ENCODE results near the gene IRX6. TPM values are rescaled to one million over a fixed set of nuclear protein-coding genes. Genes with fewer than 3 reads are reported as not detected.
A peak's percentile ranks its signal among the peaks of the same experiment; 100 is the strongest.

IRX6 gene
- total RNA-seq (2021): 0.14 to 0.23 TPM (median 0.22 TPM) in 3 replicates
- Bru-seq, nascent RNA: percentile 14 among the genes with signal in this experiment
- long read RNA-seq, experiment 1, partial matches to known transcripts: 0 of 2 reads
- long read RNA-seq, experiment 1, other reads (novel, unspliced or antisense): 1 of 2 reads
- long read RNA-seq, experiment 2, partial matches to known transcripts: 0 of 1 reads
- long read RNA-seq, experiment 2, other reads (novel, unspliced or antisense): 0 of 1 reads
- long read RNA-seq, experiment 3: 0 reads

GRCh38 chr16:55323637-55324271, at the start of gene IRX6:
Gene IRX6 (plus strand): TSS chr16:55324203. CDS start chr16:55325092, 889 bp downstream.
- Mint-ChIP-seq H3K4me1 (peaks cover 23% of the 10 kb centered on the region), H3K9me3 (no peaks in the 10 kb centered on the region), H3K27ac (no peak within 1 kb of the TSS), H3K4me3 (peak within 1 kb of the TSS; percentile 77), H3K36me3 (no peaks in the 10 kb centered on the region), H3K27me3 (ENCODE audit: low read depth) (peaks cover 87% of the 10 kb centered on the region)
- DNase-seq (ENCODE audit: low spot score) (peak; percentile 87), ATAC-seq (peak; percentile 78)
- ChIA-PET CTCF (interaction anchor here (0.5 to 3.9 kb wide), 29 partner anchors 9 to 393 kb away, joined by 3 to 18 read pairs (median 4); partner anchors contain the start of gene IRX5), POLR2A (no interaction called here)
- 0 out of 2 replicates have a peak, but pooled peaks have one; percentile 33 for TF ChIP-seq GTF2I (CRISPR knock-in tag; conservative IDR thresholded peaks at IDR 0.05)
- TF ChIP-seq ZNF532 (CRISPR knock-in tag; IDR thresholded peaks at IDR 0.05; ENCODE audit: borderline replicate concordance): no peak
- no peak for TF ChIP-seq NR2C2 (CRISPR knock-in tag; IDR thresholded peaks at IDR 0.05)
- peak; percentile 30; the same call in 1 of the 2 replicates for TF ChIP-seq MAX (CRISPR knock-in tag; IDR thresholded peaks at IDR 0.05)
- TF ChIP-seq AR (CRISPR knock-in tag; IDR thresholded peaks at IDR 0.05): no peak
- no peak for TF ChIP-seq E2F1 (CRISPR knock-in tag; IDR thresholded peaks at IDR 0.05)
- peak; percentile 56 for TF ChIP-seq CTCF (IDR thresholded peaks at IDR 0.05)
- TF ChIP-seq NFYB (CRISPR knock-in tag; conservative IDR thresholded peaks at IDR 0.05; ENCODE audit: low read depth): no peak
- no peak for TF ChIP-seq FOXK1 (CRISPR knock-in tag; IDR thresholded peaks at IDR 0.05)
- TF ChIP-seq TEAD4 (CRISPR knock-in tag; IDR thresholded peaks at IDR 0.05): no peak
- peak; percentile 36; the same call in 1 of the 2 replicates for TF ChIP-seq ZNF423 (CRISPR knock-in tag; IDR thresholded peaks at IDR 0.05)
- no peak for TF ChIP-seq SP1 (CRISPR knock-in tag; conservative IDR thresholded peaks at IDR 0.05)
- TF ChIP-seq ATF6 (CRISPR knock-in tag; IDR thresholded peaks at IDR 0.05): no peak
- no peak for TF ChIP-seq ATF1 (CRISPR knock-in tag; IDR thresholded peaks at IDR 0.05)
- TF ChIP-seq ZNF671 (CRISPR knock-in tag; IDR thresholded peaks at IDR 0.05): no peak
- TF ChIP-seq MXD4 (CRISPR knock-in tag; IDR thresholded peaks at IDR 0.05; ENCODE audit: borderline replicate concordance): no peak
- TF ChIP-seq GABPB1 (CRISPR knock-in tag; IDR thresholded peaks at IDR 0.05): no peak
- TF ChIP-seq ZNF121 (CRISPR knock-in tag; IDR thresholded peaks at IDR 0.05): no peak
- no peak for TF ChIP-seq ZNF219 (CRISPR knock-in tag; IDR thresholded peaks at IDR 0.05; ENCODE audit: borderline replicate concordance)

Measured in WTC11 (cell line).